PC-9 (cell line): Measurements from ENCODE around the gene TEPSIN.

Source experiments
- CTCF ChIP-seq: fragments of 200-600 bp; sonication (generic); conservative IDR thresholded peaks from 2 replicates; pipeline ENCODE4 v1.6.1; 2017; ENCODE audit warnings: mixed run types, antibody characterized with exemption, mild to moderate bottlenecking, moderate library complexity
- EZH2 ChIP-seq: fragments of 200-600 bp; sonication (generic); IDR thresholded peaks from 2 replicates; pipeline ENCODE4 v1.8.0; 2017; ENCODE audit warnings: antibody characterized with exemption, low read depth

GRCh38 chr17:81195941-81196495 lies 42.8 kb downstream of the TEPSIN start:
- TF ChIP-seq EZH2 (no peak), CTCF (no peak)
